AG10803 (cell line): ENCODE results near the gene MORN5.

ENCODE experiments used
- DNase-seq: peaks from one replicate; pipeline ENCODE4 v3.0.0; 2010; ENCODE audit warnings: low read depth
- H3K4me3 ChIP-seq: 2 replicates; pipeline ENCODE4 v1.5.1; 2011; ENCODE audit warnings: mild to moderate bottlenecking, low read length, control low read depth
- TF ChIP-seq, protein P1 (sequence below): conservative IDR thresholded peaks from 2 replicates; pipeline ENCODE4 v1.5.1; 2011; ENCODE audit warnings: mild to moderate bottlenecking, low read length, control low read depth, inconsistent platforms

Gene MORN5

GRCh38 chr9:122125509-122126330, 34.0 kb upstream of the MORN5 start:
- no peak overlapping the region for H3K4me3 ChIP-seq
- DNase-seq: peak; percentile 24

GRCh38 chr9:122126331-122127261, 33.1 kb upstream of the MORN5 start:
- TF ChIP-seq, protein P1, sequence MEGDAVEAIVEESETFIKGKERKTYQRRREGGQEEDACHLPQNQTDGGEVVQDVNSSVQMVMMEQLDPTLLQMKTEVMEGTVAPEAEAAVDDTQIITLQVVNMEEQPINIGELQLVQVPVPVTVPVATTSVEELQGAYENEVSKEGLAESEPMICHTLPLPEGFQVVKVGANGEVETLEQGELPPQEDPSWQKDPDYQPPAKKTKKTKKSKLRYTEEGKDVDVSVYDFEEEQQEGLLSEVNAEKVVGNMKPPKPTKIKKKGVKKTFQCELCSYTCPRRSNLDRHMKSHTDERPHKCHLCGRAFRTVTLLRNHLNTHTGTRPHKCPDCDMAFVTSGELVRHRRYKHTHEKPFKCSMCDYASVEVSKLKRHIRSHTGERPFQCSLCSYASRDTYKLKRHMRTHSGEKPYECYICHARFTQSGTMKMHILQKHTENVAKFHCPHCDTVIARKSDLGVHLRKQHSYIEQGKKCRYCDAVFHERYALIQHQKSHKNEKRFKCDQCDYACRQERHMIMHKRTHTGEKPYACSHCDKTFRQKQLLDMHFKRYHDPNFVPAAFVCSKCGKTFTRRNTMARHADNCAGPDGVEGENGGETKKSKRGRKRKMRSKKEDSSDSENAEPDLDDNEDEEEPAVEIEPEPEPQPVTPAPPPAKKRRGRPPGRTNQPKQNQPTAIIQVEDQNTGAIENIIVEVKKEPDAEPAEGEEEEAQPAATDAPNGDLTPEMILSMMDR: peak; percentile 14; the same call in 1 of the 2 replicates
- peak; percentile 66 for DNase-seq

More at GRCh38 chr9:122125509-122126330, 34.0 kb upstream of the MORN5 start:
- TF ChIP-seq, protein P1: no peak

DNA sequence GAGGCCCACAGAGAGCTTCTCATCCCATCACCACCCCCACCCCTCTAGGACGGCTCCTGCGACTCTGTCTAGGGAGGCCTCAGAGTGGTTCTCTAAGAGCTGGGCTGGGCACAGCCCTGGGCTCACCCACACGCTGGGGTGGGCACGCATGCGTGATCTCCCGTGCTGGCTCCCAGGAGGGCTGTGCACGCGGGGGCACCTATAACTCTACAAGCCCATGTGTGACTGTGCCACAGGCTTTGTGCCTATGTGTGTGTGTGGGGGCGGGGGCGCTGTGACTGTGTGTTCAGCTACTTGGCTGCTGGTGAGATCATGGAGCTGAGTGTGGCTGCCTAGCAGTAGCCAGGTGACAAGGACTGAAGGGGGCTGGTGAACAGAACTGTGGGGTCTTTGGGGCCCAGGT, 32.3 kb upstream of the MORN5 start:
- TF ChIP-seq, protein P1: no peak
- DNase-seq: no peak
- no peak overlapping the region for H3K4me3 ChIP-seq

More at GRCh38 chr9:122126331-122127261, 33.1 kb upstream of the MORN5 start:
- peak overlapping the region; percentile 50 for H3K4me3 ChIP-seq

DNA sequence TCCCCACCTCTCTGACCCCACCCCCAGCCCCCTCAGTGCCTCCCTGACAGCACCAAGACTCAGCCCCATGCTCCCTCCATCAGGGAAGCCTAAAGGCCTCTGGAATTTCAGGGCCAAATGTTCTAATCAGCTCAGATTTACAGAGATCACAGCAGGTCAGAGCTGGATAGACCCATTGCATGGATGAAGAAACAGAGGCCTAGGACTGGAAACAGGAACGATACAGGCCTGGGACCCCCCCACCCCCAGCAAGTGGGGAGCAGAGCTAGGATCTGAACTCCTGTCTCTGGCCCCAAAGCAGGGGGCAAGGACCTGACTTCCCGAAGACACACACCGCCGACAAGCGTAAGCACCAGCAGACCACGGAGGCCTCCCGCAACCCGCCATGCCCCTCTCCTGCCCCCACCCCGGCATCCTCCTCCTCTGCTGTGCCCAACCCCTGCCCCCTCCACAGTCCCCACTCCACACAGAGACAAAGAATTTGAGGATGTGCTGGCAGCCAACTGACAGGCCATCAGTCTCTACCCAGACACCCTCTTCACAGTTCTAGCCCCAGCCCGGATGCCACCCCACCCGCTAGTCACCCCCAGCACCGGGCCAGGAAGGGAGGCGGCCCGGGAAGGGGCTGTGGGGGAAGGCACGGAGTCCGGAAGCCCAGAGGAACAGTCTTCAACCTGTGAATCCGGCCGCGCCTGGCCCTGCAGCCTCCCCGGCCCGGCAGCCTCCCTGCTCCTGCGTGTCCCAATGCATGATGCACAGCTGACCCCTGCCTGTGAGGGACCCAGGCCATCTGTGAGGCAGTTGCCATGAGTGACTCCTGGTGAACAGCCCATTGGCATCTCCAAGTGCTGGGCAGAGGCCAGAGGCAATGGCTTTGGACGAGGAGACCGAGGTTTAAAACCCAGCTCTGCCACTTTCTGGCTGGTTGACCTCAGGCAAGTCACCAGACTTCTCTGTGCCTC, 31.4 kb upstream of the MORN5 start:
- no peak for DNase-seq

DNA sequence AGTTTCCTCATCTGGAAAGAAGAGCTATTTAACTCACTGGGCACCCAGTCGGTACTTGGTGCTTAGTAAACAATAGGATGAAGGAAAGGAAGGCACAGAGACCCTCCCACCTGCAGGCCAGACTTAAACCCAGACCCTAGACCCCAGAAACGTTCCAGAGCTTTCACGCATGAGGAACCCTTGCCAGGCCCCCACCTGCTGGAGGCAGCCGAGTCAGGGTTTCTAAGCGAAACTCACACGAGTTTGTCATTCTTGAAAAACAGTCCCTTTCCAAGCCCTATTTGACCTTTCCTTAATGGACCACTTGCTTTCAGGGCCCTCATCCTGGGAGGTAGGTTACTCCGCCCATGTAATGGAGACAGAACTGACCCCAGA, 30.8 kb upstream of the MORN5 start:
- DNase-seq: no peak
- H3K4me3 ChIP-seq: no peak overlapping the region
- TF ChIP-seq, protein P1: no peak

More for the DNA sequence above, 31.4 kb upstream of the MORN5 start:
- TF ChIP-seq, protein P1: no peak
- H3K4me3 ChIP-seq: no peak overlapping the region

GRCh38 chr9:122129969-122130368, 29.7 kb upstream of the MORN5 start:
- no peak for DNase-seq
- TF ChIP-seq, protein P1: no peak
- H3K4me3 ChIP-seq: no peak overlapping the region
